NCI-H1048 (cell line): Measurements from ENCODE around the gene TEDDM1.
A peak's percentile ranks its signal among the peaks of the same experiment; 100 is the strongest.

ENCODE experiments used
- DNase-seq: peaks from one replicate; lab custom pipeline; 2025; lab: John Stamatoyannopoulos, UW

Gene TEDDM1

GRCh38 chr1:182406012-182406411 is 5.5 kb upstream of the TEDDM1 start:
- DNase-seq: peak; percentile 25

GRCh38 chr1:182405578-182405977 is 5.1 kb upstream of the TEDDM1 start:
- no peak for DNase-seq

- DNase-seq: no peak
Measured at GRCh38 chr1:182404781-182405180, 4.3 kb upstream of the TEDDM1 start.

DNA sequence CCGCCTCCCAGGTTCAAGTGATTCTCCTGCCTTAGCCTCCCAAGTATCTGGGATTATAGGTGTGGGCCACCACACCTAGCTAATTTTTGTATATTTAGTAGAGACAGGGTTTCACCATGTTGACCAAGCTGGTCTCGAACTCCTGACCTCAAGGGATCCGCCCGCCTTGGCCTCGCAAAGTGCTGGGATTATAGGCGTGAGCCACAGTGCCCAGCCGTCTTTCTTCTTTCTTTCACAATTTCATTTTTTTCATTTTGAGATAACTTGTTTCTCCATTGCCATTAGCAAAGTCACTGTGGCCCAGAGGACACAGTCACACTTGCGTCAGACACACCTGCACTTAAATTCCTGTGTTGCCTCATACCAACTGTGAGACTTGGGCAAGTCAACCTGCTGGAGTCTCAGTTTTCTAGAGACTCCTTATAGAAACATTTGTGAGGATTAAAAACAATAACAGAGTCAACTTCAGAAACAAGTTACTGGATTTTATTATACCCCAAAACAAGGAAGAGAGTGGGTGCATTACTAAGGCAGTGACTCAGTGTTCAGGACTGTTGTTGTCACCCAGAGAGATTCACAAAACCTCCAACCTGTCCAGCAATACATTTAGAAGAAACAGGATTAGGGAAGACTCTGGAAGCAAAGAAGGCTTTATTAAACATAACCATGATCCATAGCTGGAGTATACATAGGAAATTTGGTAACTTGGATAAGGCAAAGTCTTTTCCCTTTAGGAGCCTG is 2.6 kb downstream of the TEDDM1 start:
- DNase-seq: no peak

GRCh38 chr1:182395906-182396305 is 4.6 kb downstream of the TEDDM1 start:
- DNase-seq: no peak

DNA sequence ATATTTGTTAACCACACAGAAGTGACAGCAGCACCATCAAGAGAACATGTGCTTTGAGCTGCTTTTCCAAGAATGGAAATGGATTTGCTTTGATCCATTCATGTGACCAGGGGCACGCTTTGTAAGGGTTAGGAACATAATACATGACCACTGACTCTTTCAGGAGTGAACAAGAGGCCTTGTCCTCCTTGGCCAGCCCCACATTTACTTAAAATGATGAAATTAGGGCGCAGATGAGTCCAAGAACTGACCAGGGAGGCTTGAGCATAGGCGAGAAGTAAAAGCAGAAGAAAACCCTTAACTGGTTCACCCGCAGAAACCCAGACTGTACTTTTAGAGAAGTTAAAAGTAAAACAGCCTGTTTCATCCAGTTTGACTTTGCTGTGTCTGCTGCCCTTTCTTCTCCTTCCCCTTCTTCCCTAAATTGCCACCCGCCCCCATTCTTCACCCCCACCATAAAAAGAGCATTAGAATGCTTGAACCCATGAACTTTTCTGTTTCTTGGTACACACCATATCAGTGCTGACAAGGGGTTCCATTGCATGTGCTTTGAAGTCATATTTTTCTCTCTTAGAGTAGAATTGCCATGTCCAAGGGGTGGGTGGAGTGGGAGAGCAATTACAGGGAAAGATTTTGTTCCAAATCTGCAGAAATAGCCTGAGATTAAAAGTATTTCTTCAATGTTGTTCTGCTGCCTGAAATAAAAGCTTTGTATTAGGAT is 6.3 kb downstream of the TEDDM1 start:
- DNase-seq: no peak

- DNase-seq: no peak
Measured at GRCh38 chr1:182392050-182393028, 8.1 kb downstream of the TEDDM1 start.

DNA sequence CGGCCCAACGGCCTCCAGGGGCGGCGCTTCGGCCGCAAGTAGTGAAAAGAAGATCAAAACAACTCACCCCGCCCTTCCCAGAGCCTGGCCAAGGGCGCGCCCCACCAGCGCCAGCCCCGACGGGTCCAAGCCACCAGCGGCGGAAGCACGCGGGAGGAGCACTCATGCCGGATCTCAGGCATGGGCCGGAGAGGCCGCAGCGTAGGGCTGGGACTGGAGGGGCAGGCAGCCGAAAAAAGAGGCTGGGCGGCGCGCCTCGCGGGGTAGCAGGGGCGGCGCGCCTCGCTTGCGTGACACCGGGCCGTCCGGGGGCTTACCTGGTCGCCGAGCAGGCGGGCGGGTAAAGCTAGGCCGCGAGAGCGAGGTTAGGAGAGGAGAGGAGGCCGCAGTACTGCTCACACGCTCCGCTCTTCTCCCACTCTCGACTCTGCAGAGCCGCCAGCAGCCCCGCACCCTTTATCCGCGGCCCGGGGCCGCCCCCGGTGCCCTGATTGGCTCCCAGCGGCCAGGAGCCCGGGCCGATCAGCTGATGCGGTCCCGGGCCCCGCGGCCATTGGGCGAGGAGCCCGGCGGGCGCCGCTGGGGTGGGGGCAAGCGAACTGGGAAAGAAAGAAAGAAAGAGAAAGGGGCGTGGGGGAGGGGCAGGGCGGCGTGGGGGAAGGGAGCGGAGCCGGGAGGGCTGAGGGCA is 9.0 kb downstream of the TEDDM1 start, which contains the start of gene GLUL:
Gene GLUL, minus strand, starts transcription at position 429 of the 688 bp plus-strand sequence. CDS start 3,053 bp downstream, outside the sequence.
- peak; percentile 96 for DNase-seq

- DNase-seq: no peak
Measured at GRCh38 chr1:182391028-182391361, 9.5 kb downstream of the TEDDM1 start.

DNA sequence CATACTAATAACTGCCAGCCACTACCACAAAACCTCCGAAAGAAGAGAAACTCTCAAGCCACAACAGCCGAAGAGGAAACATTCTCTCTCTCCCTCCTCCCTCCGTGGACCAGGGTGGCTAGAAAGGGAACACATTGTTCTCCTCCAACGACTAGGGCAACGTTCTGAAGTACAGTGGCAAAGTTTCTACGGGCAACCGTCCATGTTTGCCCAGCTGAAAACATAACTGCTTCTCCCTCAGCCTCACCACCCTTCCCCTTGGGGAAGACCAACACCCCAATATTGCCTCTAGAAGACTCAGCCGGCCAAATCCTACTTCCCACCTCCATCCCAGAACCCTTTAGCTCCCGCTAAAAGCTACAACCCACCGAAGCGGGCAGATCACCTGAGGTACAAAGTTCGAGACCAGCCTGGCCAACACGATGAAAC is 10.8 kb downstream of the TEDDM1 start:
- no peak for DNase-seq

DNA sequence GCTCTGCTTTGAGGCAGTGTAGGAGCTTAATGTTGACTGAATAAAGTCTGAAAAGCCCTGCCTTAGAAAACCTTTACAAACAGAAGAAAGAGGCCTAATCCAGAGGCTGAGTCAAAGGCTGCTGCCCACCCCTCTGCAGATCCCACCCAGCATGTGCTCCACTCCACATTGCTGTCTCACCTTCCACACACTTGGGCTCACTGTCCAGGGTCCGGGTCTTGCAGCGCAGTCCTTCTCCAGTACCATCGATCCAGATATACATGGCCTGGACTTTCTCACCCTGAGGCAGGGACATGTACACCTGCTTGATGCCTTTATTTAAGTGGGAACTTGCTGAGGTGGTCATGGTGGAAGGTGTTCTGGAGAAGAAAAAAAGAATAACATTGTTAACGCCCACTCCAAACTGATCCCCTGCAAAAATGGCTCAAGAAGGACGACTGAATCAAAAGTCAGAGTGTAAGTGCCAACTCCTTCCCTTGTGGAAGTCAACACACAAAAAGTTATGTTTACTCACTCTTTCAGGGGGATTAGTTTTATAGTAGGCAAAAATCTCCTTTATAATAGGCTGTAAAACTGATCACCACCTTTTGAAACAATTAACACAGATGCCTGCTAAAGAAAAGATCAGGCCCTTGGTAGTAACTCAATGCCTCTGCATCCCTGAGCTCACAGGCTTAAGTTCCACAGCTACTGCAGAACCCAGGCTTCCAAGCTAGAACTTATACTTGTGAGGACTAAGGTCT is 11.9 kb downstream of the TEDDM1 start:
- no peak for DNase-seq

DNA sequence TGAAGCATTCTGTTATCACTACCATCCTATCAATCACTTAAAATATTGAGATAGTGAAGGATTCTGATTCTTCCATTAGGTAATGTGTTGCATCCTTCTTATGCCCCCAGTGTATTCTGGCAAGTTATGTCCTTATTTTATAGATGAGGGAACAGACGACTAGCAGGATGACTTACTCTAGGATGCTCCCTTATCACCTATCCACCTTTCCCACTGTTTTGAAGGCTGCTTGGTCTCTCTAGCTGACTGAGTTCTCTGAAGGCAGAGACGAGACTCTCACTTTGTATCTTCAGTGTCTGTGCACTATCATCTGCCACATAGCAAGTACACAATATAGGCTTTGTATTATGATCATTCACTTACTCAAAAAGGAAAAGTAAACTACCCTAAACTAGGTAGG is 12.9 kb downstream of the TEDDM1 start:
- DNase-seq: no peak

GRCh38 chr1:182386980-182387379 is 13.5 kb downstream of the TEDDM1 start:
- DNase-seq: no peak

GRCh38 chr1:182385885-182386853 is 14.3 kb downstream of the TEDDM1 start:
- DNase-seq: no peak

- no peak for DNase-seq
Measured at GRCh38 chr1:182384387-182384960, 16.0 kb downstream of the TEDDM1 start.

- no peak for DNase-seq
Measured at GRCh38 chr1:182383934-182384333, 16.5 kb downstream of the TEDDM1 start.

- DNase-seq: no peak
Measured at GRCh38 chr1:182383037-182383661, 17.3 kb downstream of the TEDDM1 start.

DNA sequence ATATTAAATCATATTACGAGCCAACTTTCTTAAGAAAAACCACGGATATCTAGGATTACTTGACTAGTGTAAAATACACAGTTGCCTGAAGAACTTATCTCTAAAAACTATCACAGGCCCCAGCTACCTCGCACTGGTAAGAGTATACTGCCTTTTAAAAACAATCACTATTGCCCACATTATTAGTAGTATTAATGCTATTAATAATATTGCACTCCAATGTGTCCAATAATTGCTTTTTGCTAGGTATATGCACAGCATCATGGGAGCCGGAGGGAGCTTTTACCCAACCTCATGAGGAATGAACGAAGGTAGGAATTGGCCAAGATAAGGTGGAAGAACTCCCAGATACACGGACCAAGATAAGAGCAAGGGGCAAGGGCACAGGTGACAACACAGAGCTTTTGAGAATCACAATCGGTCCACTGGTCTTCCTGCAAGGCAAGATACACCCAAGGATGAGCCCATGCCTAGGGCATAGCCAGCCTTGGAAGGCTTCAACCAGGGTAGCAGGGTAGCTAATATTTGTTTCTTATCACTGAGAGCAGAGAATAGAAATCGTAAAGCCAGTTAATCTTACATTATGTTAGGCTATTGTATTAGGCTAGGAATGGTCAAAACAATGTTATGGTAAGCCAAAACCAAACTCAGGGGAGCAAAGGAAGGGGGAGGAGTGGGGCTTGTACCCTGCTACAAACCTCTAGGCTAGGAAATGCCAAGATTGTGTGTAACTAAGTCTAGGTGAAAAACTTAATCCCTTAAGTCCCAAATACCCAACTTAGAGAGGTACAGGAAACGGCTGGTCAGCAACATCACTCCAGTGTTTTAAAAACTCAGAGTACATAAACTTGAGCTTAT is 18.3 kb downstream of the TEDDM1 start:
- no peak for DNase-seq
